ENCODE results near the gene MYLK2. TPM values are rescaled to one million over a fixed set of nuclear protein-coding genes. Genes with fewer than 3 reads are reported as not detected.

Gene MYLK2
- total and polyA plus RNA-seq, 9 donors: 35.0 to 65.5 (median 43.3) TPM

DNA sequence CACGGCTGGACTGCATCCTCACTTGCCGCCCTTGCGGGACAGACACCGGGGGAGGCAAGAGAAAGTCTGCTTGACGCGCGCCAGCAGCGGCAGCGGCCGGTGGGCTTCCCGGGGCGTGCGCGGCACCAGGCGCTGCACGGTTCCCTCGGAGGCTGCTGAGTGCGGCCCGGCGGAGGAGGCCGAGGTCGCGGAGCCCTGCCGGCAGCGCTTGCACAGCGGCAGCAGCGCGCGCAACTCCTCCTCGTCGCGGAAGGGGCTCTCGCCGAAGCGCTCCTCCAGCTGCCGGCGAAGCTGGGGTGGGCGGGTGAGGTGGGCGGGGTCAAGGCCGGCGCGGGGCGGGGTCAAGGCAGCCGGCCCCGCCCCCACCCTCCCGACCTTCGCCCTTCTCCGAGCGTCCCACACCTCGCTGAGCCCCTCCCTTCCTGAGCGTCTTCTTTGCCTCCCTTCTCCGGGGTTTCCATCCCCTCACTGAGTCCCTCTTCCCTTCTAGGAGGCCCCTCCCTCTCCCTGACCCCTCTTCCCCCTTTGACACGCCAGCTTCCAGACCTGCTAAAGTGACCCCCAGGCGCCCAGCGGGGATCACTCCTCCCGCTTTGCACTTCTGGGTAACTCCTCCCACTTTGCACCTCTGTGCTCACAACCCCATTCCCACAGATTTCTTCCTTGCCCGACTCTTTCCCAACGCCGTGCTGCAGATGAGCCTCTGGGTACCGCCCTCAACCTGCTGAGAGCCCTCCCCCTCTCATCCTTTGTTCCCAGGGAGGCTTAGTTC lies 42.4 kb downstream of the MYLK2 start:
- Histone ChIP-seq H3K36me3 (ENCODE audit: control insufficient read depth, insufficient read depth, low read length) (no peaks in the 10 kb centered on the region), H3K4me1 (ENCODE audit: control insufficient read depth, insufficient read depth, low read length) (peaks cover 13% of the 10 kb centered on the region), H3K4me3 (ENCODE audit: low read length) (peak overlapping the region; percentile 47), H3K27ac (ENCODE audit: low read length) (no peak overlapping the region), H3K9me3 (replicated peaks; ENCODE audit: control insufficient read depth, low read depth, low read length) (no peaks in the 10 kb centered on the region), H3K27me3 (ENCODE audit: control insufficient read depth, insufficient read depth, low read length) (peaks cover 32% of the 10 kb centered on the region)
- WGBS (ENCODE audit: insufficient coverage): 3% methylated on average over 35 of the region's 60 CpGs
- DNase-seq: peak; percentile 83

DNA sequence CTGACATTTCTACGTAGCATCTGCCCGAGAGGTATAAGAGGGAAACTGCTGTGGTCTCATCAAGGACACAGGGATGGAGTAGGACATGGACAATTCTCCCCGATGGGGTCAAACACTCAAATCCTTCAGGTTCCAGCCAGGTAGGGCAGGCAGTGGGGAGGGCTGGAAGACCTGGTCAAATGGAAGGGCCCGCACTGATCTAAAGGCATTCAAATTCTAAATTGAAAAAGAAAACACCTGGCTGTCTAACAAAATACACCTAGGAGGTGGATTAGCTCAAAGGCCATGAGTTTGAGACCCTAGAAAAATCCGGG lies 43.0 kb downstream of the MYLK2 start:
- 70% methylated on average over 2 of the region's 5 CpGs for WGBS (ENCODE audit: insufficient coverage)
- H3K4me3 ChIP-seq (ENCODE audit: low read length): no peak overlapping the region
- no peaks in the 10 kb centered on the region for H3K9me3 ChIP-seq (replicated peaks; ENCODE audit: control insufficient read depth, low read depth, low read length)
- no peaks in the 10 kb centered on the region for H3K36me3 ChIP-seq (ENCODE audit: control insufficient read depth, insufficient read depth, low read length)
- H3K27me3 ChIP-seq (ENCODE audit: control insufficient read depth, insufficient read depth, low read length): peaks cover 32% of the 10 kb centered on the region
- no peak for DNase-seq
- no peak overlapping the region for H3K27ac ChIP-seq (ENCODE audit: low read length)
- peaks cover 13% of the 10 kb centered on the region for H3K4me1 ChIP-seq (ENCODE audit: control insufficient read depth, insufficient read depth, low read length)

DNA sequence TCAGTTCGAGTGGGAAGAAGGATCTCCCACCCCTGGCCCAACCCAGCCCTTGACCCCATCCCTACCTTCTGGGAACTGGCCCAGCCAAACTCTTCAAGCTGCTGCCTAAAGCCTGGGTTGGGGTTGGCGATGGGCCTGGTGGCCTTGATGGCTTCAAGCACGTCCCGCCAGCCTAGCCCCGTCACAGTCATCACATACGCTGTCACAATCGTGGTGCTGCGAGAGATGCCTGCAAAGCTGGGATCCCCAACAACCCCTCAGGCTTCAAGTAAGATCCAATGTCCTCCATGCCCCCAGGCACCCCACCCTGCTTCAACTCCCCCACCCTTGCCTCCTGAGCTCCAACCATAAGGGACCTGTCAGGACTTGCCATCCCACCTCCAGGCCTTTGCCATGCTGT lies 43.4 kb downstream of the MYLK2 start:
- H3K4me1 ChIP-seq (ENCODE audit: control insufficient read depth, insufficient read depth, low read length): peaks cover 13% of the 10 kb centered on the region
- no peaks in the 10 kb centered on the region for H3K36me3 ChIP-seq (ENCODE audit: control insufficient read depth, insufficient read depth, low read length)
- no peak overlapping the region for H3K27ac ChIP-seq (ENCODE audit: low read length)
- H3K4me3 ChIP-seq (ENCODE audit: low read length): no peak overlapping the region
- no peak for DNase-seq
- H3K9me3 ChIP-seq (replicated peaks; ENCODE audit: control insufficient read depth, low read depth, low read length): no peaks in the 10 kb centered on the region
- H3K27me3 ChIP-seq (ENCODE audit: control insufficient read depth, insufficient read depth, low read length): peaks cover 30% of the 10 kb centered on the region
- WGBS (ENCODE audit: insufficient coverage): 100% methylated on average over 1 of the region's 8 CpGs

DNA sequence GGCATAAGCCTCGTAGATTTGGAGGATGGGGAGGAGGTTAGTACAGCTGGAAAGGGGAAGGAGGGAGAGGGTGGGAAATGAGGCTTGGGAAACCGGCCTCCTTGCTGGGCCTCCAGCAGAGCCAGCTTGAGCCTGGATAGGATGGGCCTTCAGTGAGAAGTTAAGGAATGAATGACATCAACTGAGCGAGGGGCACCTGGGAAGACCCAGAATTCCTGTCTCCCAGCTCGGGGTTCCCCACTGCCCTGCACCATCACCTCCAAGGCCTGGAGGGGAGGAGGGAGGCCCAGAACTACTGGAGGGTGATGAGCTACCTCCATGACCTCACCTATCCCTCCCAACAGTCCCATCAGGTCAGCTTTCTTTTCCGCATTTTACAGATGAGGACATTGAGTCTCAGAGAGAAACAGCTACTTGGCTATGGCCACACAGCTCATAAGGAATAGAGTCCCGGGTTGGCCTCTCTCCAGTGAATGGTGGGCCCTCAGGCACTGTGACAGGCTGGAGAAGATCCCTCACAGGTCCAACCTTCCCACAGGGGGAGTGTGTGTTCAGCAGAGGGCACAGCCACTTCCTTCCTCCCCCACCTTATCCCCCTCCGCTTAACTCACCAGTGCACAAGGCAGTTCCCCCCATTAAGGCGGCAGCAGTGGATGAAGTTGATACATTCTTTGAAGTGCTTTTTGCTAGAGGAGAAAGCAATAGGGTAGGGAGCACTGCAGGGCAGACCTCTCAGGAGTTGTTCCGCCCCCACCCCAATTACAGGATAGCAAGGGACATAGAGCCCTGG lies 44.3 kb downstream of the MYLK2 start:
- 52% methylated on average over 2 of the region's 9 CpGs for WGBS (ENCODE audit: insufficient coverage)
- Histone ChIP-seq H3K27me3 (ENCODE audit: control insufficient read depth, insufficient read depth, low read length) (peaks cover 26% of the 10 kb centered on the region), H3K4me3 (ENCODE audit: low read length) (no peak overlapping the region), H3K27ac (ENCODE audit: low read length) (no peak overlapping the region), H3K36me3 (ENCODE audit: control insufficient read depth, insufficient read depth, low read length) (no peaks in the 10 kb centered on the region), H3K9me3 (replicated peaks; ENCODE audit: control insufficient read depth, low read depth, low read length) (no peaks in the 10 kb centered on the region), H3K4me1 (ENCODE audit: control insufficient read depth, insufficient read depth, low read length) (peaks cover 13% of the 10 kb centered on the region)
- DNase-seq: no peak

DNA sequence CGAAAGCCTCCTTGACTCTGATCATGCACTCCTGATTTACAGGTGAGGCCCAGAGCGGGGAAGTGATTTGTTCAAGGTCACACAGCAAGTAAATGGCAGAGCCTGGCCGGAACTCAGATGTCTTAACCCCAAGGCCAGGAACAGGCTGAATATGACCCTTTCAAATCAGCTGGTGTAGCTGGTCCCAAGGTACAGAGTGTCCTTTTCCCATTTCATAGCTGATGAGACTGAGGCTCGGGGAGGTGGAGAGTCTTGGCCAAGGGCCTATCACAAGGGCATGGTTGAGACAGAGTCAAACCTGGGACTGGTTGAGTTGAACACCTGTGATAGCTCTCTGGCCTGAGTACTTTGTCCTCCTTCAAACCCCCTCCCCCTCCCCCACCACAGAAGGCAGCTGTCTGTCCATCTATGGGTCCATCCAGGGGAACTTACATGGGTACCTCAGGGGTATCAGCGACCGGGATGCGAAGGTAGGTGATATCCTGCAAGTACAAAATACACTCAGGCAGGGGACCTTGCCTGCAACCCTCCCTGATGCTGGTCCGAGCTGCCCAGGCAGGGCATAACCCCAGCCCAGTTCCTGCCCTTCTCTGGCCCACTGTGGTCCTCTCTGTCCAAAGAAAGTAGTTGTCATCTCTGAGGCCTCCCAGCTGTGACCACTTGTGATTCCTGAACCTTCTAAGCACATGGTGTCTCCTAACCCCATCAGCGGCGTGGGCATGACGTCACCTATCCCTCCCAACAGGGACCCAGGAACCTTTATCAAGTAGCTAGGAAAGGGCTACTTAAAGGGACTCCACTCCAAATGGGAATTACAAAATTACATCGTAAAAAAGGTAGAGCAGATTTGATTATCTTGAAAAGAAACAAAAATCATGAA lies 45.6 kb downstream of the MYLK2 start:
- no peaks in the 10 kb centered on the region for H3K9me3 ChIP-seq (replicated peaks; ENCODE audit: control insufficient read depth, low read depth, low read length)
- H3K27me3 ChIP-seq (ENCODE audit: control insufficient read depth, insufficient read depth, low read length): peaks cover 23% of the 10 kb centered on the region
- no peak overlapping the region for H3K4me3 ChIP-seq (ENCODE audit: low read length)
- WGBS (ENCODE audit: insufficient coverage): 82% methylated on average over 9 of the region's 12 CpGs
- H3K36me3 ChIP-seq (ENCODE audit: control insufficient read depth, insufficient read depth, low read length): no peaks in the 10 kb centered on the region
- peaks cover 19% of the 10 kb centered on the region for H3K4me1 ChIP-seq (ENCODE audit: control insufficient read depth, insufficient read depth, low read length)
- DNase-seq: no peak
- H3K27ac ChIP-seq (ENCODE audit: low read length): no peak overlapping the region

DNA sequence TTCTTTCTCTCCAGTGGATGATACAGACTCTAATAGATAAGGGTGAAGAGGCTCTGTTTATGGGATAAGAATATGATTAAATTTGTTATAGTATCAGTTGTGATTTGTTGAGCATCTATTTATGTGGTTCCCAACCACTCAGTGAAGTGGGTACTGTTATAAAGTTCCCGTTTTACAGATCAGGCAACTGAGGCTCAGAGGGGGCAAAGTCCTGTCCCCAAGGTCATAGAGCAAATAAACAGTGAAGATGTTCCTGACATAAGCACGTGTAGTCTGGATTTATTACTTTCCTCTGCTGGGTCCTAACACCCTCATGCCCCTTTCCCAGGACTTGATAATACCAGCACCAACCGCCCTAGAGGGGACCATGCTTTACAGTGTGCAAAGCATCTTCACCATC lies 47.1 kb downstream of the MYLK2 start:
- Histone ChIP-seq H3K9me3 (replicated peaks; ENCODE audit: control insufficient read depth, low read depth, low read length) (no peaks in the 10 kb centered on the region), H3K4me3 (ENCODE audit: low read length) (no peak overlapping the region), H3K4me1 (ENCODE audit: control insufficient read depth, insufficient read depth, low read length) (peaks cover 13% of the 10 kb centered on the region), H3K27ac (ENCODE audit: low read length) (no peak overlapping the region), H3K27me3 (ENCODE audit: control insufficient read depth, insufficient read depth, low read length) (peaks cover 16% of the 10 kb centered on the region), H3K36me3 (ENCODE audit: control insufficient read depth, insufficient read depth, low read length) (no peaks in the 10 kb centered on the region)
- DNase-seq: no peak
- 79% methylated on average over 3 of the region's 3 CpGs for WGBS (ENCODE audit: insufficient coverage)

DNA sequence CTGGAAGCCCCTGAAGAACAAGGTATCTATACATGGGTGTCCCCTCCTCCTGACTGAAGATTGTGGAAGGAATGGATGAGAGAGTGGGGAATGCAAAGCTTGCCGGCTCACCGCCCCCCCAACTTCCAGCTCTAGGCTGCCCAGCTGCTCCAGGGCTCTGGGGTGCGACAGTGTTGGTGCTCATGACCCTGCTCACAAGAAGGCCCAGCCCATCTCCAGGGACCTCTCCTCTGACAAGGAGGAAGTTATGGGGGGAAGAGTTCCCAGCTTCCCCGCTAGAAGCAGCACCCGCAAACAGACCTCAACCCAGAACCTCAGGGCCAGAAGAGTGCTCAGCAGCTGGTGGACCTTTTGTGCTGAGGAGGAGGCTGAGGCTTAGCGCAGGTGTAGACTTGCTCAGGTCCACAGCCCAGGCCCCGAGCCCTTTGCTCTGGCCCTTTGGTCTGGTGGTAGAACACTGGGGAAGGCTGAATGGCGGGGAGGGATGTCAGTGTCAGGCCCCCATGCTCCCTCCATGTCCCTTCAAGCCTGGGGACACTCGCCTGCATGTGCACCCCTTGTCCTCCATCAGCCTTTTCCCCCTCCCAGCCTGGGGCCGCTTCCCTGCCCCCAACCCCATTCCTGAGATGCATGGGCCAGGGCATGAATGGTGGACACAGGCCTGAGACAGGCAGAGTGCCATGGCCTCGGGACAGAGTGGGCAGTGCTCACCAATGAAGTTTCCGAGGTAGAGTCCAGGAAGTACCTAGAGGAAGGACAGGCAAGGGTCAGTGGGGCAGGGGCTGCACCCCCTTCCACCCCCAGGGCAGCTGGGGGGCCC lies 49.9 kb downstream of the MYLK2 start:
- H3K36me3 ChIP-seq (ENCODE audit: control insufficient read depth, insufficient read depth, low read length): no peaks in the 10 kb centered on the region
- H3K4me3 ChIP-seq (ENCODE audit: low read length): no peak overlapping the region
- peaks cover 20% of the 10 kb centered on the region for H3K27me3 ChIP-seq (ENCODE audit: control insufficient read depth, insufficient read depth, low read length)
- DNase-seq: no peak
- WGBS (ENCODE audit: insufficient coverage): 75% methylated on average over 4 of the region's 12 CpGs
- peaks cover 13% of the 10 kb centered on the region for H3K4me1 ChIP-seq (ENCODE audit: control insufficient read depth, insufficient read depth, low read length)
- H3K9me3 ChIP-seq (replicated peaks; ENCODE audit: control insufficient read depth, low read depth, low read length): no peaks in the 10 kb centered on the region
- no peak overlapping the region for H3K27ac ChIP-seq (ENCODE audit: low read length)

DNA sequence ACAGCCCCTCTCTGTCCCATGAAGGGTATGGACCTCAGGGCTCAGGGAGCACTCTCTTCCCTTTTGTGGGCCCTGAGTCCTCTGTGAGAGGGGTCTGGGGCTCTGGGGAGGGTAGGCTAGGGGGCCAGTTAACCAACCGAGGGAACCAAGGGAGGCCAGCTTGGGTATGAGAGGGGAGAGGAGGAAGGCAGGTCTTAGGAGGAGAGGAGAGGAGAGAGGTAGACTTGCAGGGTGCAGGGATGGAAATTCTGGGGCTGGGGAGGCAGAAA lies 50.5 kb downstream of the MYLK2 start:
- H3K9me3 ChIP-seq (replicated peaks; ENCODE audit: control insufficient read depth, low read depth, low read length): no peaks in the 10 kb centered on the region
- WGBS (ENCODE audit: insufficient coverage): 0% methylated on average over 1 of the region's 1 CpG
- H3K4me3 ChIP-seq (ENCODE audit: low read length): peak overlapping the region; percentile 36
- H3K36me3 ChIP-seq (ENCODE audit: control insufficient read depth, insufficient read depth, low read length): no peaks in the 10 kb centered on the region
- H3K27ac ChIP-seq (ENCODE audit: low read length): no peak overlapping the region
- peaks cover 13% of the 10 kb centered on the region for H3K4me1 ChIP-seq (ENCODE audit: control insufficient read depth, insufficient read depth, low read length)
- peaks cover 20% of the 10 kb centered on the region for H3K27me3 ChIP-seq (ENCODE audit: control insufficient read depth, insufficient read depth, low read length)
- no peak for DNase-seq

DNA sequence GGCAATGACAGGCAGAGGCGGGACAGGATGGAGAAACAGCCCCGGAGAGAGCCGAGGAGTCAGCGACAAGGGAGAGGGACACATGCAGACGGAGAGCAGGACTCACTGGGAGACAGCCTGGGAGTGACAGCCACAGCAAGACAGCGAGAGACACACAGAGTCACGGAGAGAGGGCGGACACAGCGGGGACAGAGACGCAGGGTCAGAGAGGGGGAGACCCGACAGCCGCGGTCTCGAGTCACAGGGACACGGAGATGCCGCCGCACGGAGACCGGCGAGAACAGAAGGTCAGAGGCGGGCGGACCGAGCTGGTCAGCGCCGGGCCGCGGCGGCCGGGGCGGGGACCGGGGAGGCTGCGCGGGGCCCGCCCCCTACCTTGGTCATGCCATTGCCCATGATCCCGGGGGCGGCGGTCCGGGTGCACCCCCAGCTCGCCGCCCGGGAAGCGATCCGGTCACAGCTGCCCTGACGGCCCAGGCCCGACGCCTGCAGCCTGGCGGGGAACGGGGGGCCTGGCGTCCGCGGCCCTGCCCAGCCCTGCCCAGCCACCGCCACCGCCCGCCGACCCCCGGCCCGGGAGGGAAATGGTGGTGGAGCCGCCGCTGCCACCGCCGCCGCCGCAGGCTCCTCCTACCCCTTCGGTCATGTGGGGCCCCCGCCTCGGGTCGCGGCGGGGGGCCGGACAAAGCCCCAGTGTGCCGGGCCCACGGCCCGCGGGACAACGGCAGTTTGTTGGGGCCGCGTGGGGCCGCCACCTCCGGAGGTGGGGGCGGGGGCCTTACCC lies 51.0 kb downstream of the MYLK2 start, which contains the start of the genes DUSP15 and TTLL9:
TSS of gene DUSP15 (minus strand) at position 586 of the 784 bp plus-strand sequence. CDS start at position 396, 190 bp downstream.
TSS of gene TTLL9 (plus strand) at position 693 of the 784 bp plus-strand sequence. CDS start 493 bp downstream, outside the sequence.
- peaks cover 13% of the 10 kb centered on the region for H3K4me1 ChIP-seq (ENCODE audit: control insufficient read depth, insufficient read depth, low read length)
- no peak within 1 kb of the TSS for H3K27ac ChIP-seq (ENCODE audit: low read length)
- peaks cover 20% of the 10 kb centered on the region for H3K27me3 ChIP-seq (ENCODE audit: control insufficient read depth, insufficient read depth, low read length)
- under 1% methylated on average over 80 of the region's 80 CpGs for WGBS (ENCODE audit: insufficient coverage)
- DNase-seq: peak; percentile 52
- no peaks in the 10 kb centered on the region for H3K36me3 ChIP-seq (ENCODE audit: control insufficient read depth, insufficient read depth, low read length)
- H3K9me3 ChIP-seq (replicated peaks; ENCODE audit: control insufficient read depth, low read depth, low read length): no peaks in the 10 kb centered on the region
- peak within 1 kb of the TSS; percentile 36 for H3K4me3 ChIP-seq (ENCODE audit: low read length)
